DMS53 treated with DMSO at 0.1 percent for 48 hours (cell line): ENCODE measurements around the gene ATRN.

Experiments used
- DNase-seq: peaks from one replicate; lab custom pipeline; 2025; ENCODE audit not compliant: unreplicated experiment; lab: John Stamatoyannopoulos, UW

The ATRN gene

GRCh38 chr20:3621111-3621510, 150.3 kb downstream of the ATRN start:
- no peak for DNase-seq

DNA sequence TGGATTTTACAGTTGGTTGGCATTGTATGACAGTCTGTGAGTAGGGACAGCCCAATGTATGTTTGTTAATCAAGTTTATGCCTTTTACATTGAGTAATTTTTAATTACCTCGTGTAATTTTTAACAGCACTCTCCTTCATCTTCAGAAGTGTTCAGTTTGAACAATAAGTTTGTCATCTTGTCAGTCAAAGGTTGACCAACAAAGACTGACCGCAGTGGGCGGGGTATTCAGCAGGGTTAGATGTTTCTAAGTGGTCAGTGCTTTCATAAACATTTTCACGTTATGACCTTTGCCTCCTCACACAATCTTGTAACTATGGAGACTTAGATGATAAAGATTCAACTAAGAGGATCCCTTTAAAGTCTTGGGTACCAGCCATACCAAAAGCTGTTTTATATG, 151.6 kb downstream of the ATRN start:
- DNase-seq: no peak

DNA sequence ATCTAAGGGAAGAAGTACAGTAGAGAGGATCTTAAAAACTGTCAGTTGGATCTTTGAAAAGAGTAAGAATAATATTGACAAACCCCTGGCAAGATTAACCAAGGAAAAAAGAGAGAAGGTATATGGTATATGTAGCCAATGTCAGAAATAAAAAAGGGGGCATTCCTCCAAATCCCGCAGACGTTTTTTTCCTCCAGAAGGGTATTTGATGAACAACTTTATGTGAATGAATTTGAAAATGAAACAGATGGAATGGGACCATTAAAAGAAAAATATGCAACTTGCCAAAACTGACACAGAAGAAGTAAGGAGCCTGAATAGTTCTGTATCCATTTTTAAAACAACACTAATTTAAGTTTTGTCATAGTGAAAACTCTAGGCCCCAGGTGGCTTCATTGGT, 156.7 kb downstream of the ATRN start:
- DNase-seq: no peak

- DNase-seq: no peak
Measured at GRCh38 chr20:3628502-3629314, 157.9 kb downstream of the ATRN start.

DNA sequence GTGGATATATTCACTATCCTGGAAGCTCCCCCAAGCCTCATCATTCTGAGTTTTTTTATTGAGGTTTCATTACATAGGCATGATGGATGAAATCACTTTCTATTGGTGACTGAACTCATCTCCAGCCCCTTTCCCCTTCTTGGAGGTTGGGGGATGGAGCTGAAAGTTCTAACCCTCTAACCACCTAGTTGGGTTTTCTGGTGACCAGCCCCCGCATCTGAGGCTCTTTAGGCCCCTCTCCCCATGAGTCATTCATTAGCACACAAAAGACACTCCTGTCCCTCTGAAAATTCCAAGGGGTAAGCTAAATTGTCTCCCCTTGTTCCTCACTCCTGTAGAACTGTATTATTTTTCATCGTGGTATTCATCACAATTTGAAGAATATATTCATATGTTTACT, 159.1 kb downstream of the ATRN start:
- DNase-seq: no peak

- no peak for DNase-seq
Measured at GRCh38 chr20:3630429-3630828, 159.6 kb downstream of the ATRN start.

DNA sequence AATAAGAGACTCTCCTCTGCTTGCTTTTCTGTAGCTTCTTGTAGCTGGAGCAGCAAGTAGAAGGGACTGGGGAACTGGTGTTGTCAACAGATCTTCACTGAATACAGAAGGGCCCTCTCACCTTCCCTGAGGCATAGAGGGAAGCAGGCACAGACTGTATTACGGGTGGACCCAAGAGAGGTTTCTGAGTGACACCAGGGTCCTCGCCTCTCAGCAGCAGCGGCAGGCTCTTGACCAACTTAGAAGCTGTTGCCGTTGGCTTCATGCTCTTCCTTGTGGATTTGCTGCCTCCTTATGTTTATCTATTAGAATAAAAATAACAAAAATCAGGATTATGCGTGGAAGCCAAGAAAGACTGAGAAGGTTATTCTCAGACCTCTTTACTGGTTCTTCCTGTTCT, 160.7 kb downstream of the ATRN start:
- DNase-seq: no peak

DNA sequence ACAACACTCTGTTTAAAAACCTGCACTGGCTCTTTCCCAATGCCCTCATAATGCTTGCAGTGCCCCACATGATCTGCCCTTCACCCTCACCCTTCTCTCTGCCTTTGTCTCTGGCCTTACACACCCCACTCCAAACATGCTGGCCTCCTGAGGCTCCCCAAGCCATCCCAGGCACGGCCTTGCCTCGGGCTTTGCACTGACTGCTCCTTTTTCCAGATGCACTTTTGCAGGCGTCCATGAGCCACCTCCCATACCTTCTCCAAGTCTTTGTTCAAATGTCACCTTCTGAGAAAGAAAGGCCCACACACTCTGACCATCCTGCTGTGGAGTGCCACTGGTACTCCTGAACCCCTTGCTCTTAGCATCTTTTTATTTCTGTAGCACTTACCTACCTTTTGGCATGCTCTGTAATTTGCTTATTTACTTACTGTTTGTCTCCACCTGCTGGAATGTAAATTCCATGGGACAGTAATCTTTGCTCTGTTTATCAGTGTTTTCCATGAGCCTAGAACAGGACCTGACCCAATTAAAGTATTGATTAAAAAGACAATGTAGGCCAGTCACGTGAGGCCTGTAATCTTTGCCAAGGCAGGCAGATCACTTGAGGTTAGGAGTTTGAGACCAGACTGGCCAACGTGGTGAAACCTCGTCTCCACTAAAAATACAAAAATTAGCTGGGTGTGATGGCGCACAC, 161.6 kb downstream of the ATRN start:
- no peak for DNase-seq

DNA sequence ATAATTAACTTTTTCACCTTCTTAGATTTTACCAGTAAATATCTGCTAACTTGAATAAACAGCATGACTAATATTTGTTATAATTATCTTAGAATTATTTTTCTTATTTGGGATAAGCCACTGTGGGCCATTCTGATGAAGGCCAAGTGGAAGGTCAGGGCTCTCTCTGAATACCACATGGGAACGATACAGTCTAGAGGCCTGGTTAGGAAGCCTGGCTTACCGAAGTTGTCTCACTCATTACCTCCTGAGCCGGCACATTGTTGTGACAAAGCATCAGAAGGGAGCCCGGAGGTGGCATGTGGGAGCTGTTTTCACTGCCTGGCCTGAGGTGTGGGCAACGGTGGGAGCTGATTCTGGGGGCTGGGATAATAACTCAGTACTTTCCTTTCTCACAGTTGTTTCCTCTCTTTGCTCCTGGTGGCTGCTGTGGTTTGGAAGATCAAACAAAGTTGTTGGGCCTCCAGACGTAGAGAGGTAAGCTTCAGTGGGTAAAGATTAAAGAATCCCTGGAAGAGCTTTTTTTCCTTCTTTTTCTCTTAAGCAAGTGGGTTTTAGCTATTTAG, 163.2 kb downstream of the ATRN start:
- DNase-seq: no peak

DNA sequence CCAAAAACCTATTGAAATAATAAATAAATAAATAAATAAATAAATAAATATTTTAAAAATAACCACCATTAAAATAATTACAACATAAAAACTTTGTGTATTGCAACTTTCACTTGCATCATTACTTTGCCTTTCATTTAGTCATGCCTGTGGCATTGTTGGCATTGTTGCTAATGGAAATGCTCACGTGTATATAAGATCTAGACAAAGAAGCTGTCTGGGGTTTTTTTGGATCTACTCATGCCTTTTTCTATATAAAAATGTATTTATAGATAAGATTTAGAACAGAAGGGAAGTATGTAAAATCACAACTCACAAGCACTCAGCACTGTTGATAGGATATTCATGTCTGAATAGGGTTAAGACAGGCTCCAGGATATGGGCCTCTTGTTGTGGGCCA, 164.5 kb downstream of the ATRN start:
- no peak for DNase-seq

DNA sequence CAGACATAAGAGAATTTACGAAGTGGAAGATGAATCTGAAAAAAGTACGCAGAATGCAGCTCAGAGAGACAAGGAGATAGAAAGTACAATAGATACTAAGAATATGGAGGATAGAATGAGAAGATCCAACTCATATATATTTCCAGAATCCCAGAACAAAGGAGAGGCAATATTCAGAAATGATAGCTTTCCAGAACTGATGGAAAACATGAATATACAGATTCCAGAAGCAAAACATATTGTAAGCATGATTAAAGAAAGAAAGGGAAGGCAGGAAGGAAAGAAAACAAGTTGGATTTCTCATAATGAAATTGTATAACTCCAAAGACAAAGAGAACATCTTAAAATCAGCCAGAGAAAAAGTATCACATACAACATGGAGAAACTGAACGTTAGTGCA, 169.4 kb downstream of the ATRN start:
- DNase-seq: no peak

DNA sequence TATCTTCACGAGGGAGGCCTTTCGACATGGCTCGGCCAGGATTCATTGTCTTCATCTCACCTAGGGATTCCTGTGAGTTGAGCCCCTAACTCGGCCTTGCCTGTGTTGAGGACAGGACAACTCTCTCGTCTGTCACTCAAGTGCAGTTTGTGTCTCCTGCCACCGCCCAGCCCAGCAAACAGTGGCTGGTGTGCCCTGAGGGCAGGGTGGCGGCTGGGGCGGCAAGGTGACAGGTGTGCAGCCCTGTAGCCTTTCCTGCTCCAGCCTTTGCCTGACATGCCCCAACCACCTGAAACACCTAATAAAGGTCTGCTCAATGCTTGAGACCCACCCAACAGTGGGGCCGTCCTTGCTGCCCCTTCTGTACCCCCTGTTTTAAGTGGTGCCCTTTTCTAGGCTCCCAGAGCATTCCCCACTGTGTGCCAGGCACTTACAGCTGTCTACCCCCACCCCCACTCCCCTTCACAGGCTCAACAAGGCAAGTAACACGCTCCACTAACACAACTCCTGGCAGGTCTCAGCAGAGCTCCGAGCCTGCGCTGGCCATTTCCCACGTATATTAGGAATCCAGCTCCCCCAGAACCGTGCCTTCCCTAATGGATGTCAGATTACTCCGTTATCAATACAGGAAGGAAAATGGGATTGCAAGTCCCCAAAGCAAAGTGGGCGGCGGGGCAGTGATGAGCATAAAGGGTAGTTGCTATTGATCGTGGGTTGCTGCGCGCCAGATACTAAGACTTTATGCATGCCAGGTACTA, 174.7 kb downstream of the ATRN start:
- no peak for DNase-seq

- DNase-seq: no peak
Measured at GRCh38 chr20:3646067-3646440, 175.2 kb downstream of the ATRN start.

GRCh38 chr20:3646651-3647050, 175.8 kb downstream of the ATRN start:
- no peak for DNase-seq

DNA sequence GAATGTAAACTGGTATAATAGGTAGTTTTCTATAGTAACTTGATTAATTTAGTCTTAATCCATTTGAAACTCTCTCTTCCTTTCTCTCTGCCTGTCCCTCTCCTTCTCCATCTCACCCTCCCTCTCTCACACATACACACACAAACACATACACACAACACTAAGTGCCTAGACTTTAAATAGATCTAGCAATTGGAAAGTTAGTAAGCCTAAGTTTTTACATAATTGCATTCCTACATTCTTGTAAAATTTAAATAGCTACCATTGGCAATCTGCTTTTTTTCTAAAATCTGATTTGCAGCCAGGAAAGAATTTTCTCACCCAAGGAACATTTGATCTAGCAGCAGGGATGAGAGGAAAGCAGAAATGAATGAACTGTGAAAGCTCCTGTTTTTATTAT, 176.7 kb downstream of the ATRN start:
- no peak for DNase-seq

DNA sequence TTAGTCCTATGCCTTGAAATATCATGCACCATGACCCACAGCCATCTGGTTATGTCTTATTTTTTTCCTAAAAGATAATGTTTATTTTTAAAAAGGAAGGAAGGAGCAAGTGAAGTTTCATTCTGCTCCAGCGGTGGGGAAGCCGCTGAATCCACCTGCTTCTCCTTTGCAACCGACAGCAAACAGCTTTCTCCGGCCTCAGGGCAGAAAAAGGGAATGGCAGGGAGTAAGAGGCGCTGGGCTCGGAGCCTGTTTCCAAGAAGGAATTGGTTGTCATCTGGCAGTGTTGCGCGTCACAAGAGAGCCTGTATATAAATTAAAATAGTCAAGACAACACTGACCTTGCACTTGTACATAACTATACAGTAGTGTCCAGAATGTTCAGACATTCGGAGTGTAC, 178.1 kb downstream of the ATRN start:
- DNase-seq: no peak

DNA sequence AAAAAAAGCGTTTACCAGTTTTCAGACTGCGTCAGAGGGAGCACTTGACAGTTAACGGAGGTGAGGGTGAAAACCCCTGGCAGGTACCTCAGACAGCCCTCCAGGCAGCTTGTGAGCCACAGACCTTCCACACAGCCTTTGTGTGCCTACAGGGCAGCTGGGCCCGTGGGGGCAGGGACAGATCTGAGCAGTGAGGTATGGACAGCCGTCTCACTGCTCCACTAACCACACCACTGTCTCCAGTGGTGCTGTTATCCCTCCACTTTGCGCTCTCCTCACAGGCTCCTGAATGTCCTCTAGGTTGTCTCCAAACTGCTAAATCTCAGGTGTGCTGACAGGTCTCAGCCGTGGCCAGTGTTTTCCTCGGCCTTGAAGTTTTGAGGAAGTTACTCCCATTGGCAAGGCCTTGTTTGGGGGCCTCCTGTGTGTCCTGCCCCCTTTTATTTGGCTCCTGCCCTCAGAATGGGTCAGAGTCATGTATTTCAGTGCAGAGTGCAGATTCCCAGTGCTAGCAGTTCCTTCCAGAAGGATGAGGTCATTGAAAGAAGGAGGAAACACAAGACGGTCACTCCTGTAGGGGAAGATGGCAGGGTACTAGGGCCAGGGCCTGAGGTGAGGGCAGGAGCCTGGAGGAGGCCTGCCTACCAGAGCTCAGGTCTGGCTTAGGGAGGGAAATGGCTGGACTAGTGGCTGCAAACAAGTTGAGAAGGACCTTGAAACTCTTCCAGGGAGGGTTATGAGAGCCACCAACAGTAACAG, 180.6 kb downstream of the ATRN start:
- no peak for DNase-seq

GRCh38 chr20:3652221-3652620, 181.4 kb downstream of the ATRN start:
- DNase-seq: no peak

GRCh38 chr20:3652676-3653596, 182.1 kb downstream of the ATRN start:
- no peak for DNase-seq

GRCh38 chr20:3653921-3654320, 183.1 kb downstream of the ATRN start:
- peak; percentile 39 for DNase-seq
